ENCODE data around the gene PKN1. TPM values are rescaled to one million over a fixed set of nuclear protein-coding genes. Genes with fewer than 3 reads are reported as not detected.
A peak's percentile ranks its signal among the peaks of the same experiment; 100 is the strongest.

Gene PKN1
- total and polyA plus RNA-seq, 9 of the 15 experiments (the other 6 are each of a cell fraction or from before 2014, with no cell fraction given), result 0.30 to 228 (median 77.5) TPM

DNA sequence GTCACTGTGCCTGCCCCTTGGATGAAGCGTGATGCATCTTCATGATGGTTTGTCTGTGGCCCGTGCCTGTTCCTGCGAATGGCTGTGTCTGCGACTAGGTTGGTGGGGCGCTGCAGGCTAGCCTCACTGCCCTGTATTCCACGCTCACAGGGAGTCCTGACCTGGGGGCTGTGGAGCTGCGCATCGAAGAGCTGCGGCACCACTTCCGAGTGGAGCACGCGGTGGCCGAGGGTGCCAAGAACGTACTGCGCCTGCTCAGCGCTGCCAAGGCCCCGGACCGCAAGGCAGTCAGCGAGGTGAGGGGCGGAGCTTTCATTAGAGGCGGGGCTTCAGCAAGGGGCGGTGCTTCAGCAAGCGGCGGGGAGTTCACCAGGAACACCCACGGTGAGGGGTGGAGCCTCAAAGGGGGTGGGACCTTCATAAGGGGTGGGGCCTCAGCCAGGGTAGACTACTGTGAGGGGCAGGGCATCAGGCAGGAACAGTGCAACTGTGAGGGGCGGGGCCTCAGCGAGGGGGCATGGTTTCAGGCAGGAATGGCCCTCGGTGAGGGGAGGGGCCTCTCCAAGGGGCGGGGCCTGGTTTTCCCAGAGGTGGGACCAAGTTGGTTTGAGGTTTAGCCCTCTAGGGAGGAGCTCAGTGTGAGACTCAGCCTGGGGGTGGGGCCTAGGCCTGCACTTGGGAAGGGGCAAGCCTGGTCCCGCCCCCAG is 17.2 kb downstream of the PKN1 start (continued):
- TF ChIP-seq, protein P1, sequence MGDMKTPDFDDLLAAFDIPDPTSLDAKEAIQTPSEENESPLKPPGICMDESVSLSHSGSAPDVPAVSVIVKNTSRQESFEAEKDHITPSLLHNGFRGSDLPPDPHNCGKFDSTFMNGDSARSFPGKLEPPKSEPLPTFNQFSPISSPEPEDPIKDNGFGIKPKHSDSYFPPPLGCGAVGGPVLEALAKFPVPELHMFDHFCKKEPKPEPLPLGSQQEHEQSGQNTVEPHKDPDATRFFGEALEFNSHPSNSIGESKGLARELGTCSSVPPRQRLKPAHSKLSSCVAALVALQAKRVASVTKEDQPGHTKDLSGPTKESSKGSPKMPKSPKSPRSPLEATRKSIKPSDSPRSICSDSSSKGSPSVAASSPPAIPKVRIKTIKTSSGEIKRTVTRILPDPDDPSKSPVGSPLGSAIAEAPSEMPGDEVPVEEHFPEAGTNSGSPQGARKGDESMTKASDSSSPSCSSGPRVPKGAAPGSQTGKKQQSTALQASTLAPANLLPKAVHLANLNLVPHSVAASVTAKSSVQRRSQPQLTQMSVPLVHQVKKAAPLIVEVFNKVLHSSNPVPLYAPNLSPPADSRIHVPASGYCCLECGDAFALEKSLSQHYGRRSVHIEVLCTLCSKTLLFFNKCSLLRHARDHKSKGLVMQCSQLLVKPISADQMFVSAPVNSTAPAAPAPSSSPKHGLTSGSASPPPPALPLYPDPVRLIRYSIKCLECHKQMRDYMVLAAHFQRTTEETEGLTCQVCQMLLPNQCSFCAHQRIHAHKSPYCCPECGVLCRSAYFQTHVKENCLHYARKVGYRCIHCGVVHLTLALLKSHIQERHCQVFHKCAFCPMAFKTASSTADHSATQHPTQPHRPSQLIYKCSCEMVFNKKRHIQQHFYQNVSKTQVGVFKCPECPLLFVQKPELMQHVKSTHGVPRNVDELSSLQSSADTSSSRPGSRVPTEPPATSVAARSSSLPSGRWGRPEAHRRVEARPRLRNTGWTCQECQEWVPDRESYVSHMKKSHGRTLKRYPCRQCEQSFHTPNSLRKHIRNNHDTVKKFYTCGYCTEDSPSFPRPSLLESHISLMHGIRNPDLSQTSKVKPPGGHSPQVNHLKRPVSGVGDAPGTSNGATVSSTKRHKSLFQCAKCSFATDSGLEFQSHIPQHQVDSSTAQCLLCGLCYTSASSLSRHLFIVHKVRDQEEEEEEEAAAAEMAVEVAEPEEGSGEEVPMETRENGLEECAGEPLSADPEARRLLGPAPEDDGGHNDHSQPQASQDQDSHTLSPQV (IDR thresholded peaks at IDR 0.05), result peak; percentile 96
- TF ChIP-seq MEIS2 (IDR thresholded peaks at IDR 0.05; ENCODE audit: partially characterized antibody) (peak; percentile 42), ZNF41 (CRISPR knock-in tag; conservative IDR thresholded peaks at IDR 0.05) (no peak), ZNF644 (tag; IDR thresholded peaks at IDR 0.05; ENCODE audit: low read depth) (no peak), SMAD4 (CRISPR knock-in tag; conservative IDR thresholded peaks at IDR 0.05) (0 out of 2 replicates have a peak, but pooled peaks have one; percentile 20), CC2D1A (IDR thresholded peaks at IDR 0.05) (peak; percentile 90; the same call in 1 of the 2 replicates), POLR3A (IDR thresholded peaks at IDR 0.05; ENCODE audit: borderline replicate concordance, extremely low read depth, insufficient read depth, insufficient read length) (no peak), HDAC3 (IDR thresholded peaks at IDR 0.05; ENCODE audit: borderline replicate concordance, partially characterized antibody) (no peak), HNRNPLL (IDR thresholded peaks at IDR 0.05; ENCODE audit: low read depth, low read length, poor library complexity, severe bottlenecking) (peak; percentile 79), PHF8 (IDR thresholded peaks at IDR 0.05; ENCODE audit: borderline replicate concordance, low read length) (peak; percentile 26; the same call in 1 of the 2 replicates), MAZ (CRISPR knock-in tag; conservative IDR thresholded peaks at IDR 0.05 in 1 of 2, IDR thresholded peaks at IDR 0.05 in 1 of 2) (peak in 1 of 2 experiments; percentile 50; a peak in 2 of 4 replicates), ZBED1 (IDR thresholded peaks at IDR 0.05) (peak; percentile 34; the same call in 1 of the 2 replicates), MECOM (CRISPR knock-in tag; IDR thresholded peaks at IDR 0.05) (0 out of 2 replicates have a peak, but pooled peaks have one; percentile 20), ZNF263 (CRISPR knock-in tag; IDR thresholded peaks at IDR 0.05; ENCODE audit: borderline replicate concordance) (no peak), POLR2A (conservative IDR thresholded peaks at IDR 0.05) (peak; percentile 55; the same call in 1 of the 2 replicates), CREM (IDR thresholded peaks at IDR 0.05; ENCODE audit: low read depth) (peak; percentile 13; the same call in 1 of the 2 replicates), GABPB1 (CRISPR knock-in tag; IDR thresholded peaks at IDR 0.05) (0 out of 2 replicates have a peak, but pooled peaks have one; percentile 15)
- TF ChIP-seq, protein P2, sequence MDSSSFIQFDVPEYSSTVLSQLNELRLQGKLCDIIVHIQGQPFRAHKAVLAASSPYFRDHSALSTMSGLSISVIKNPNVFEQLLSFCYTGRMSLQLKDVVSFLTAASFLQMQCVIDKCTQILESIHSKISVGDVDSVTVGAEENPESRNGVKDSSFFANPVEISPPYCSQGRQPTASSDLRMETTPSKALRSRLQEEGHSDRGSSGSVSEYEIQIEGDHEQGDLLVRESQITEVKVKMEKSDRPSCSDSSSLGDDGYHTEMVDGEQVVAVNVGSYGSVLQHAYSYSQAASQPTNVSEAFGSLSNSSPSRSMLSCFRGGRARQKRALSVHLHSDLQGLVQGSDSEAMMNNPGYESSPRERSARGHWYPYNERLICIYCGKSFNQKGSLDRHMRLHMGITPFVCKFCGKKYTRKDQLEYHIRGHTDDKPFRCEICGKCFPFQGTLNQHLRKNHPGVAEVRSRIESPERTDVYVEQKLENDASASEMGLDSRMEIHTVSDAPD (CRISPR knock-in tag; IDR thresholded peaks at IDR 0.05), result no peak
- TF ChIP-seq, protein P3, sequence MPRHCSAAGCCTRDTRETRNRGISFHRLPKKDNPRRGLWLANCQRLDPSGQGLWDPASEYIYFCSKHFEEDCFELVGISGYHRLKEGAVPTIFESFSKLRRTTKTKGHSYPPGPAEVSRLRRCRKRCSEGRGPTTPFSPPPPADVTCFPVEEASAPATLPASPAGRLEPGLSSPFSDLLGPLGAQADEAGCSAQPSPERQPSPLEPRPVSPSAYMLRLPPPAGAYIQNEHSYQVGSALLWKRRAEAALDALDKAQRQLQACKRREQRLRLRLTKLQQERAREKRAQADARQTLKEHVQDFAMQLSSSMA (CRISPR knock-in tag; IDR thresholded peaks at IDR 0.05), result peak; percentile 50; the same call in 1 of the 2 replicates
- TF ChIP-seq, protein P4, sequence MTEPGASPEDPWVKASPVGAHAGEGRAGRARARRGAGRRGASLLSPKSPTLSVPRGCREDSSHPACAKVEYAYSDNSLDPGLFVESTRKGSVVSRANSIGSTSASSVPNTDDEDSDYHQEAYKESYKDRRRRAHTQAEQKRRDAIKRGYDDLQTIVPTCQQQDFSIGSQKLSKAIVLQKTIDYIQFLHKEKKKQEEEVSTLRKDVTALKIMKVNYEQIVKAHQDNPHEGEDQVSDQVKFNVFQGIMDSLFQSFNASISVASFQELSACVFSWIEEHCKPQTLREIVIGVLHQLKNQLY (CRISPR knock-in tag; conservative IDR thresholded peaks at IDR 0.05), result peak in 1 of 2 experiments; percentile 41; a peak in 1 of 4 replicates
